MCF 10A (cell line): Measurements from ENCODE around the gene PCGF3. TPM values are rescaled to one million over a fixed set of nuclear protein-coding genes. Genes with fewer than 3 reads are reported as not detected.

Experiments
- BruUV-seq: library from RNA; stranded (reverse); fragments of 400-500 nt; replicated peaks from 2 replicates; lab custom pipeline; 2021; lab: Mats Ljungman, UMichigan
- CTCF ChIA-PET: fragments of 300-600 bp; sonication (Branson Sonifier 250); formaldehyde crosslinking; extraction: SDS; loops from one replicate; lab custom pipeline; 2021; ENCODE audit warnings: antibody characterized with exemption, inconsistent platforms; lab: Yijun Ruan, JAX
- POLR2A ChIA-PET: fragments of 300-600, 350-650 bp; sonication (Branson Sonifier 250); formaldehyde crosslinking; extraction: SDS; loops from one replicate; lab custom pipeline; 2020; ENCODE audit warnings: antibody characterized with exemption, inconsistent platforms; lab: Yijun Ruan, JAX
- DNase-seq: peaks from one replicate; pipeline ENCODE4 v3.0.0-alpha.2; 2018; ENCODE audit not compliant: unreplicated experiment
- H3K27ac Mint-ChIP-seq: one replicate; pipeline ENCODE4 v1.8.0; 2022; ENCODE audit warnings: mild to moderate bottlenecking, low read depth, mixed read lengths; ENCODE audit not compliant: unreplicated experiment
- H3K27me3 Mint-ChIP-seq: one replicate; pipeline ENCODE4 v1.8.0; 2022; ENCODE audit warnings: mixed read lengths; ENCODE audit not compliant: insufficient read depth, unreplicated experiment
- H3K36me3 Mint-ChIP-seq: one replicate; pipeline ENCODE4 v1.8.0; 2022; ENCODE audit warnings: mild to moderate bottlenecking, moderate library complexity, mixed read lengths; ENCODE audit not compliant: insufficient read depth, unreplicated experiment
- H3K4me1 Mint-ChIP-seq: one replicate; pipeline ENCODE4 v1.8.0; 2022; ENCODE audit warnings: mixed read lengths; ENCODE audit not compliant: insufficient read depth, unreplicated experiment
- H3K4me3 Mint-ChIP-seq: one replicate; pipeline ENCODE4 v1.8.0; 2022; ENCODE audit warnings: mild to moderate bottlenecking, moderate library complexity, mixed read lengths; ENCODE audit not compliant: unreplicated experiment
- H3K9me3 Mint-ChIP-seq: one replicate; pipeline ENCODE4 v1.8.0; 2022; ENCODE audit warnings: mixed read lengths; ENCODE audit not compliant: unreplicated experiment
- intact Hi-C: fragments of 100-400 bp; cut with micrococcal nuclease; formaldehyde crosslinking; loops from 2 replicates; pipeline ENCODE4 v1.14.1; 2022
- total RNA-seq: library from RNA; stranded (reverse); gene quantifications from 2 replicates; pipeline ENCODE4 v1.2.3, GENCODE V29; 2022
- TF ChIP-seq, protein P1 (sequence below): fragments of 200-600 bp; IDR thresholded peaks from one replicate; pipeline ENCODE4 v1.8.0; 2022; ENCODE audit warnings: antibody characterized with exemption, mild to moderate bottlenecking; ENCODE audit not compliant: unreplicated experiment

PCGF3 gene
- total RNA-seq, 1 experiment from 2014 or later = 26.5 TPM

DNA sequence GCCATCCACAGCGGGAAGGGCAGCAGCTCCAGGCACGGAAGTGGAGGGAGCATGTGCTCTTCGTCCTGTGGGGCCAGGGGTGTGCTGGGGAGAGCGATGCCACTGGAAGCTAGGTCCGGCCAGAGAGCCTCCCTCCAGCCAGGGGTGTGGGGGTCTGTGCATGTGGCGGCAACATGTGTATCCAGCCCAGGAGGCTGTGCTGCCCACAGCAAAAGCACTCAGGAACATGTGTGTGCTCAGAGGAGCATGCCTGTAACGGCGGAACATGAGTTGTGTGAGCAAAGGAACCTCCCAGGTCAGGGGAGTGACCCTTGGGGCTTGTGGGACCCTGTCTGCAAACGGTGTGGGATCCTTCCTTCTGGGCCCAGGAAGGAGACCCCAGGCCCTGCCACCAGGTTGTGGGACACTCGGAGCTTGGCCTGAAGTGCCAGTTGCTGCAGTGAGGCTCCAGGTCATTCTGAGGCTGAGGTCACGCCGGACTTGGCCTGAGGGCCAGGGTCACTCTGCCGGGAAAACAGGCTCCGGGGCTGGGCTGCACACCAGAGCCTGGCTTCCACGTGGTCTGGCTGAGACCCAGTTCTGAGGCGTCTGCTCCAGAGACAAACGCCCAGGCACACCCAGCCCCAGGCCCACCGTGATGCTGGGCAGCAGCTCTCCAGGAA, 83.1 kb downstream of the PCGF3 start:
- no peaks in the 10 kb centered on the region for H3K27me3 Mint-ChIP-seq
- no peak overlapping the region for H3K4me3 Mint-ChIP-seq
- H3K27ac Mint-ChIP-seq = no peak overlapping the region
- BruUV-seq = no TSS peak
- no peak for DNase-seq
- H3K9me3 Mint-ChIP-seq = no peaks in the 10 kb centered on the region
- CTCF ChIA-PET = no interaction called here
- no peaks in the 10 kb centered on the region for H3K4me1 Mint-ChIP-seq
- TF ChIP-seq, protein P1, sequence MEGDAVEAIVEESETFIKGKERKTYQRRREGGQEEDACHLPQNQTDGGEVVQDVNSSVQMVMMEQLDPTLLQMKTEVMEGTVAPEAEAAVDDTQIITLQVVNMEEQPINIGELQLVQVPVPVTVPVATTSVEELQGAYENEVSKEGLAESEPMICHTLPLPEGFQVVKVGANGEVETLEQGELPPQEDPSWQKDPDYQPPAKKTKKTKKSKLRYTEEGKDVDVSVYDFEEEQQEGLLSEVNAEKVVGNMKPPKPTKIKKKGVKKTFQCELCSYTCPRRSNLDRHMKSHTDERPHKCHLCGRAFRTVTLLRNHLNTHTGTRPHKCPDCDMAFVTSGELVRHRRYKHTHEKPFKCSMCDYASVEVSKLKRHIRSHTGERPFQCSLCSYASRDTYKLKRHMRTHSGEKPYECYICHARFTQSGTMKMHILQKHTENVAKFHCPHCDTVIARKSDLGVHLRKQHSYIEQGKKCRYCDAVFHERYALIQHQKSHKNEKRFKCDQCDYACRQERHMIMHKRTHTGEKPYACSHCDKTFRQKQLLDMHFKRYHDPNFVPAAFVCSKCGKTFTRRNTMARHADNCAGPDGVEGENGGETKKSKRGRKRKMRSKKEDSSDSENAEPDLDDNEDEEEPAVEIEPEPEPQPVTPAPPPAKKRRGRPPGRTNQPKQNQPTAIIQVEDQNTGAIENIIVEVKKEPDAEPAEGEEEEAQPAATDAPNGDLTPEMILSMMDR = no peak
- POLR2A ChIA-PET = no interaction called here
- H3K36me3 Mint-ChIP-seq = no peaks in the 10 kb centered on the region
- intact Hi-C loops = no loop called here

- Mint-ChIP-seq H3K4me3 (no peak overlapping the region), H3K36me3 (no peaks in the 10 kb centered on the region), H3K27ac (no peak overlapping the region), H3K9me3 (no peaks in the 10 kb centered on the region), H3K27me3 (no peaks in the 10 kb centered on the region), H3K4me1 (no peaks in the 10 kb centered on the region)
- DNase-seq = no peak
- BruUV-seq = no TSS peak
- ChIA-PET CTCF (no interaction called here), POLR2A (no interaction called here)
- TF ChIP-seq, protein P1 = no peak
- intact Hi-C loops = no loop called here
Measured at GRCh38 chr4:789571-790465, 84.2 kb downstream of the PCGF3 start.

- CTCF ChIA-PET = no interaction called here
- H3K4me3 Mint-ChIP-seq = no peak overlapping the region
Measured at GRCh38 chr4:790466-790820, 84.8 kb downstream of the PCGF3 start.

More at GRCh38 chr4:790466-790820, 84.8 kb downstream of the PCGF3 start:
- Mint-ChIP-seq H3K27ac (no peak overlapping the region), H3K27me3 (no peaks in the 10 kb centered on the region), H3K9me3 (no peaks in the 10 kb centered on the region), H3K36me3 (no peaks in the 10 kb centered on the region), H3K4me1 (no peaks in the 10 kb centered on the region)
- POLR2A ChIA-PET = no interaction called here
- BruUV-seq = no TSS peak
- DNase-seq = no peak
- TF ChIP-seq, protein P1 = no peak
- intact Hi-C loops = no loop called here
